Measurements from ENCODE around the gene SLC9A9. TPM values are rescaled to one million over a fixed set of nuclear protein-coding genes. Genes with fewer than 3 reads are reported as not detected.

SLC9A9 gene
- polyA plus RNA-seq, 1 of the 3 experiments (the other 2 are of a cell fraction): 0.05 TPM

DNA sequence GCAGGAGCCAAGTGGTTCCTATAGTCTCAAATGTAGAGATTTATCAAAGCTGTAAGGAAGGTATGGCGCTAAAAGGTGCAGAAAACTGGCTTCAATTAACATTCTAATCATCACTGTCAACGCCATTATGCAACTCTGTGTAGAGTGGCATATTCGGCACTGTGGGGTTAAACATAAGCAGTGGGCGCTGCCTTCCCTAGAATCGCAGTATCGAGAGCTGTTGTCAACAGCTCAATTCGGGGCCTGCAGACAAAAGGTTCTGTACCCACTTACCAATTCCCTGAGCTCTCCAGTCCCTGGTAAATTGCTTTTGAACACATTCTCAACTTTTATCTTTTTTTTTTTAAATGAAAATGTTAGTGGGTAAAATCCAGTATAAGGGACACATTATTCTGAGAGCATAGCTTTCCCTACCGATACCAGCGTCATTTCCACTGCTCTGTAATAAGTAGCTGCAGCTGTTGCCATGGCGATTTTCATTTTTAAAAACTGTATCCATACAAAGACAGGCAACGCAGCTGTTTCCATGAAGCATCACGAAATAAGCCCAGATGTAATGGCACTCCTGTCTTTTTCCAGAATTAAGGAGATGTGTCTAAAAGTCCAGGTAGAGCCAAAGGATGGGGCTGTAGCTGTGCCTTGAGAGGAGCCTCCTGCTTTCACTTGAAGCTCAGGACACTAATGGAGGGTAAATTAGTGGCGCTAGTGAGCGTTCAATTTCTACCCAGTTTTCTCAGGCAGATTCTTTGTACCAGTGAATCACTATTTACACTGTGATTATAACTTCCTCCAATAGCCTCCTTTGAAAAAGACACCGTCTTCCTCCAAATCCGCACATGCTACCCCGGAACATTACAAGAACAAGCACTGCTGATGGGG is 250.3 kb downstream of the SLC9A9 start:
- H3K9ac ChIP-seq: no peak overlapping the region
- 14% methylated on average over 15 of the region's 17 CpGs for WGBS (ENCODE audit: low lambda C conversion rate)
- H3K4me1 ChIP-seq (ENCODE audit: control insufficient read depth in 1 of 2, insufficient read depth in 2 of 2, low read depth in 1 of 2, low read length in 1 of 2): peaks cover 0 to 12% of the 10 kb centered on the region in 2 experiments; a peak in 1 of 4 replicates
- no peaks in the 10 kb centered on the region for H3K36me3 ChIP-seq (replicated peaks in 1 of 2; ENCODE audit: control insufficient read depth in 1 of 2, insufficient read depth in 2 of 2, low read length in 1 of 2)
- CTCF ChIA-PET: no interaction called here
- peaks cover 4% of the 10 kb centered on the region; the same call in 1 of the 2 replicates for H3K27me3 ChIP-seq (ENCODE audit: insufficient read depth)
- no peaks in the 10 kb centered on the region for H3F3A ChIP-seq (replicated peaks; ENCODE audit: insufficient read depth)
- DNase-seq: no peak
- no peak for TF ChIP-seq EZH2phosphoT487 (IDR thresholded peaks at IDR 0.05; ENCODE audit: borderline replicate concordance, low read depth)
- no peak for TF ChIP-seq FOXJ3 (CRISPR knock-in tag; IDR thresholded peaks at IDR 0.05)
- no peak for TF ChIP-seq MXI1 (IDR thresholded peaks at IDR 0.05; ENCODE audit: low read depth, low read length)
- TF ChIP-seq RFX5 (IDR thresholded peaks at IDR 0.05; ENCODE audit: low read length): no peak
- no peak for TF ChIP-seq FOSL2 (IDR thresholded peaks at IDR 0.05; ENCODE audit: borderline replicate concordance, low read depth)
- TF ChIP-seq EP300 (IDR thresholded peaks at IDR 0.05; ENCODE audit: borderline replicate concordance in 1 of 2, low read depth in 1 of 2, low read length in 1 of 2): no peak
- TF ChIP-seq TAF1 (IDR thresholded peaks at IDR 0.05; ENCODE audit: borderline replicate concordance, low read depth, low read length): no peak
- TF ChIP-seq, protein P1, sequence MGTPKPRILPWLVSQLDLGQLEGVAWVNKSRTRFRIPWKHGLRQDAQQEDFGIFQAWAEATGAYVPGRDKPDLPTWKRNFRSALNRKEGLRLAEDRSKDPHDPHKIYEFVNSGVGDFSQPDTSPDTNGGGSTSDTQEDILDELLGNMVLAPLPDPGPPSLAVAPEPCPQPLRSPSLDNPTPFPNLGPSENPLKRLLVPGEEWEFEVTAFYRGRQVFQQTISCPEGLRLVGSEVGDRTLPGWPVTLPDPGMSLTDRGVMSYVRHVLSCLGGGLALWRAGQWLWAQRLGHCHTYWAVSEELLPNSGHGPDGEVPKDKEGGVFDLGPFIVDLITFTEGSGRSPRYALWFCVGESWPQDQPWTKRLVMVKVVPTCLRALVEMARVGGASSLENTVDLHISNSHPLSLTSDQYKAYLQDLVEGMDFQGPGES (IDR thresholded peaks at IDR 0.05; ENCODE audit: low read depth, low read length): no peak
- no peak for TF ChIP-seq SMC3 (IDR thresholded peaks at IDR 0.05; ENCODE audit: low read depth, low read length)
- no peak for TF ChIP-seq RCOR1 (IDR thresholded peaks at IDR 0.05; ENCODE audit: low read length)
- no peak for TF ChIP-seq SIN3A (IDR thresholded peaks at IDR 0.05; ENCODE audit: borderline replicate concordance, low read depth, low read length)
- TF ChIP-seq, protein P2, sequence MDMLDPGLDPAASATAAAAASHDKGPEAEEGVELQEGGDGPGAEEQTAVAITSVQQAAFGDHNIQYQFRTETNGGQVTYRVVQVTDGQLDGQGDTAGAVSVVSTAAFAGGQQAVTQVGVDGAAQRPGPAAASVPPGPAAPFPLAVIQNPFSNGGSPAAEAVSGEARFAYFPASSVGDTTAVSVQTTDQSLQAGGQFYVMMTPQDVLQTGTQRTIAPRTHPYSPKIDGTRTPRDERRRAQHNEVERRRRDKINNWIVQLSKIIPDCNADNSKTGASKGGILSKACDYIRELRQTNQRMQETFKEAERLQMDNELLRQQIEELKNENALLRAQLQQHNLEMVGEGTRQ (IDR thresholded peaks at IDR 0.05; ENCODE audit: borderline replicate concordance, low read depth, low read length): no peak
- TF ChIP-seq, protein P3, sequence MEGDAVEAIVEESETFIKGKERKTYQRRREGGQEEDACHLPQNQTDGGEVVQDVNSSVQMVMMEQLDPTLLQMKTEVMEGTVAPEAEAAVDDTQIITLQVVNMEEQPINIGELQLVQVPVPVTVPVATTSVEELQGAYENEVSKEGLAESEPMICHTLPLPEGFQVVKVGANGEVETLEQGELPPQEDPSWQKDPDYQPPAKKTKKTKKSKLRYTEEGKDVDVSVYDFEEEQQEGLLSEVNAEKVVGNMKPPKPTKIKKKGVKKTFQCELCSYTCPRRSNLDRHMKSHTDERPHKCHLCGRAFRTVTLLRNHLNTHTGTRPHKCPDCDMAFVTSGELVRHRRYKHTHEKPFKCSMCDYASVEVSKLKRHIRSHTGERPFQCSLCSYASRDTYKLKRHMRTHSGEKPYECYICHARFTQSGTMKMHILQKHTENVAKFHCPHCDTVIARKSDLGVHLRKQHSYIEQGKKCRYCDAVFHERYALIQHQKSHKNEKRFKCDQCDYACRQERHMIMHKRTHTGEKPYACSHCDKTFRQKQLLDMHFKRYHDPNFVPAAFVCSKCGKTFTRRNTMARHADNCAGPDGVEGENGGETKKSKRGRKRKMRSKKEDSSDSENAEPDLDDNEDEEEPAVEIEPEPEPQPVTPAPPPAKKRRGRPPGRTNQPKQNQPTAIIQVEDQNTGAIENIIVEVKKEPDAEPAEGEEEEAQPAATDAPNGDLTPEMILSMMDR (IDR thresholded peaks at IDR 0.05): no peak
- TF ChIP-seq GATA2 (CRISPR knock-in tag; IDR thresholded peaks at IDR 0.05): no peak
- TF ChIP-seq TEAD4 (IDR thresholded peaks at IDR 0.05; ENCODE audit: borderline replicate concordance, insufficient read depth): no peak
- TF ChIP-seq MEF2A (IDR thresholded peaks at IDR 0.05; ENCODE audit: borderline replicate concordance, low read depth): no peak
- peak overlapping the region; percentile 53 for H3K4me2 ChIP-seq
- no peaks in the 10 kb centered on the region for H3K9me3 ChIP-seq
- H3K79me2 ChIP-seq (ENCODE audit: insufficient read depth): no peaks in the 10 kb centered on the region
- H4K20me1 ChIP-seq (ENCODE audit: insufficient read depth): no peaks in the 10 kb centered on the region
- no peak overlapping the region for H3K4me3 ChIP-seq (ENCODE audit: low read depth in 2 of 2, low read length in 1 of 2)
- H3K9me2 ChIP-seq: no peaks in the 10 kb centered on the region
- peak overlapping the region; percentile 50; the same call in 1 of the 2 replicates for H2AFZ ChIP-seq (ENCODE audit: low read depth)
- POLR2A ChIA-PET: no interaction called here
- no peak overlapping the region for H3K27ac ChIP-seq (ENCODE audit: low read depth in 2 of 2, low read length in 1 of 2)

Measured in SK-N-SH (cell line).